Measurements from ENCODE around the gene KCNG2.

Gene KCNG2

GRCh38 chr18:79948719-79949411 is 151.1 kb downstream of the KCNG2 start:
- no peak overlapping the region for H3K4me3 ChIP-seq (ENCODE audit: low read length in 2 of 2)
- peaks cover 37 to 62% of the 10 kb centered on the region in 2 donors for H3K4me1 ChIP-seq (ENCODE audit: control insufficient read depth in 2 of 2, insufficient read depth in 2 of 2, low read length in 2 of 2)
- H3K9me3 ChIP-seq (ENCODE audit: control insufficient read depth in 2 of 2, low read length in 2 of 2), result no peaks in the 10 kb centered on the region
- peak overlapping the region in 1 of 2 donors; percentile 31 for H3K27ac ChIP-seq (ENCODE audit: low read depth in 2 of 2, low read length in 2 of 2)
- H3K36me3 ChIP-seq (ENCODE audit: control insufficient read depth in 2 of 2, insufficient read depth in 2 of 2, low read length in 2 of 2), result peaks cover 3 to 6% of the 10 kb centered on the region in 2 donors
- H3K27me3 ChIP-seq (ENCODE audit: control insufficient read depth in 2 of 2, insufficient read depth in 2 of 2, low read length in 2 of 2), result no peaks in the 10 kb centered on the region
- peak overlapping the region in 1 of 2 donors; percentile 36 for H3K9ac ChIP-seq (ENCODE audit: low read depth in 1 of 2, low read length in 2 of 2)

All from mucosa of rectum (tissue), 2 donors.